Body of pancreas (tissue), 4 donors: ENCODE data around the gene KREMEN1. TPM values are rescaled to one million over a fixed set of nuclear protein-coding genes. Genes with fewer than 3 reads are reported as not detected.

Experiments
- ATAC-seq: fragments of 150-250 bp; one replicate; pipeline ENCODE4 v1.9.1; 2016
- DNase-seq, 4 donors: peaks; one replicate each; pipeline ENCODE4 v3.0.0-alpha.2; 2019
- H3K27ac ChIP-seq, 4 donors: fragments of 200-600 bp; sonication (generic); 1 replicate in 3 of 4; 2 replicates in 1 of 4; pipeline versions ENCODE4 v1.5.1 to v1.6.1; 2016 to 2019; ENCODE audit warnings: mild to moderate bottlenecking in 1 of 4, mixed read lengths in 1 of 4, moderate library complexity in 1 of 4
- H3K27me3 ChIP-seq, 2 donors: fragments of 200-600 bp; sonication (generic); one replicate each; pipeline ENCODE4 v1.6.0; 2016; ENCODE audit warnings: mild to moderate bottlenecking in 1 of 2
- H3K36me3 ChIP-seq, 2 donors: fragments of 200-600 bp; sonication (generic); replicated peaks in 1 of 2; 2 replicates each; pipeline ENCODE4 v1.5.1; 2016; ENCODE audit warnings: low read depth in 2 of 2; ENCODE audit not compliant: insufficient read depth in 1 of 2
- H3K4me1 ChIP-seq: fragments of 200-600 bp; sonication (generic); one replicate; pipeline ENCODE4 v1.6.0; 2016
- H3K4me3 ChIP-seq, 2 donors: fragments of 200-600 bp; sonication (generic); 1 replicate in 1 of 2; 2 replicates in 1 of 2; pipeline ENCODE4 v1.5.1; 2016 to 2019
- H3K9me3 ChIP-seq, 3 donors: fragments of 200-600 bp; sonication (generic); 1 replicate in 2 of 3; 2 replicates in 1 of 3; pipeline ENCODE4 v1.5.1; 2016
- POLR2A ChIP-seq, 3 donors: fragments of 450-650 bp; IDR thresholded peaks; one replicate each; pipeline ENCODE4 v1.6.1; 2016; ENCODE audit warnings: antibody characterized with exemption in 3 of 3, mild to moderate bottlenecking in 2 of 3
- WGBS, 2 donors: methylation state at CpG; one replicate each; pipeline ENCODE4 v1.1.5; 2017; 5-methylcytosine and 5-hydroxymethylcytosine counted together
- intact Hi-C: fragments of 100-400 bp; cut with DNase I; formaldehyde crosslinking; loops from one replicate; pipeline ENCODE4 v1.15.1; 2023
- total RNA-seq, 2 donors: library from RNA; depleted of rRNA; stranded (reverse); fragments of >200 nt; gene quantifications; one replicate each; pipeline ENCODE4 v1.1.0, GENCODE V29; 2016
- TF ChIP-seq, protein P1 (sequence below), 7 experiments: fragments of 450-650 bp in 4 of 7; fragments of 200-600 bp in 3 of 7; sonication (generic) in 3 of 7; IDR thresholded peaks; one replicate each; pipeline ENCODE4 v1.5.1; 2016 to 2019; ENCODE audit warnings: antibody characterized with exemption in 7 of 7

KREMEN1 gene
- total RNA-seq, 2 donors from 2014 or later = 6.6 to 7.3 TPM

DNA sequence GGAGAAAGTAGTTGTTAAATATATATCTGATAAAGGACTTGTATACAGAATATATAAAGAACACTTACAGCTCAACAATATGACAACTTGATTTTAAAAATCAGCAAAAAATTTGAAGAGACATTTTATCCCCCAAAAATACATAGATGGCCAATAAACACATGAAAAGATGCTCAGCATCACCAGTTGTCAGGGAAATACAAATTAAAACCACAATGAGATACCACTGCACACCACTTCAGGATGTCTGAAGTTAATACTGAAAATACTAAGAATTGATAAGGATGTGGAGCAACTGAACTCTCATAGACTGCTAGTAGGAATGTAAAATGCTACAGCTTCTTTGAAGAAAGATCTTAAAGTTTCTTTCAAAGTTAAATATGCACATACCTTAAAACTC lies 49.2 kb downstream of the KREMEN1 start:
- Histone ChIP-seq H3K27ac (no peak overlapping the region), H3K27me3 (no peaks in the 10 kb centered on the region), H3K36me3 (no peaks in the 10 kb centered on the region), H3K4me3 (no peak overlapping the region), H3K4me1 (peaks cover 6% of the 10 kb centered on the region), H3K9me3 (no peaks in the 10 kb centered on the region)
- no peak for TF ChIP-seq POLR2A (IDR thresholded peaks at IDR 0.05)
- TF ChIP-seq, protein P1, sequence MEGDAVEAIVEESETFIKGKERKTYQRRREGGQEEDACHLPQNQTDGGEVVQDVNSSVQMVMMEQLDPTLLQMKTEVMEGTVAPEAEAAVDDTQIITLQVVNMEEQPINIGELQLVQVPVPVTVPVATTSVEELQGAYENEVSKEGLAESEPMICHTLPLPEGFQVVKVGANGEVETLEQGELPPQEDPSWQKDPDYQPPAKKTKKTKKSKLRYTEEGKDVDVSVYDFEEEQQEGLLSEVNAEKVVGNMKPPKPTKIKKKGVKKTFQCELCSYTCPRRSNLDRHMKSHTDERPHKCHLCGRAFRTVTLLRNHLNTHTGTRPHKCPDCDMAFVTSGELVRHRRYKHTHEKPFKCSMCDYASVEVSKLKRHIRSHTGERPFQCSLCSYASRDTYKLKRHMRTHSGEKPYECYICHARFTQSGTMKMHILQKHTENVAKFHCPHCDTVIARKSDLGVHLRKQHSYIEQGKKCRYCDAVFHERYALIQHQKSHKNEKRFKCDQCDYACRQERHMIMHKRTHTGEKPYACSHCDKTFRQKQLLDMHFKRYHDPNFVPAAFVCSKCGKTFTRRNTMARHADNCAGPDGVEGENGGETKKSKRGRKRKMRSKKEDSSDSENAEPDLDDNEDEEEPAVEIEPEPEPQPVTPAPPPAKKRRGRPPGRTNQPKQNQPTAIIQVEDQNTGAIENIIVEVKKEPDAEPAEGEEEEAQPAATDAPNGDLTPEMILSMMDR (IDR thresholded peaks at IDR 0.05) = no peak
- intact Hi-C loops = no loop called here
- ATAC-seq (no peak), DNase-seq (no peak)

DNA sequence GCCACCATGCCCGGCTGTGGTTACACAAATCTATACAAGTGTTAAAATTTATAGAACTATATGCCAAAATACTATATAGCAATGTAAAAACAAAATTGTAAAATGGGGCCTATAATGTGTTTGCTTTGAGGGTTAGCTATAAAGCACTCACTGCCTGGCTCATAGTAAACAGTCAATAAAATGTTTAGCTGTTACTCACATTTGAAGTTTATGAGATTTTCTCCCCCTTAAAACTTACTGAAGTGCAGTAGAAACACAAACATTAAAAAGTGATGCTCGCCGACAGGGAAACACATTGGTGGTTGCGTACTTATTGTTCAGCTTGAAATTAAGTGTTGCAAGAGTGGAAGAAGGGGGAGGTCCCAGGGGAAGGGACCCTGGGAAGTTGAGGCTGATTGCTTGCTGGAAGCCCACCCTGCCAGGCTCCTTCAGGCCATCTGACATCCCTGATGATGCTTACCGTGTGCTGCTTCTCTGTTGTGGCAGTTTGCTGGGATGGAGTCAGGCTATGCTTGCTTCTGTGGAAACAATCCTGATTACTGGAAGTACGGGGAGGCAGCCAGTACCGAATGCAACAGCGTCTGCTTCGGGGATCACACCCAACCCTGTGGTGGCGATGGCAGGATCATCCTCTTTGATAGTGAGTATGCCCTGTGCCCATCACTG lies 52.1 kb downstream of the KREMEN1 start:
- DNase-seq (no peak), ATAC-seq (no peak)
- Histone ChIP-seq H3K4me3 (no peak overlapping the region), H3K36me3 (no peaks in the 10 kb centered on the region), H3K27me3 (no peaks in the 10 kb centered on the region), H3K4me1 (peaks cover 8% of the 10 kb centered on the region), H3K27ac (no peak overlapping the region), H3K9me3 (no peaks in the 10 kb centered on the region)
- intact Hi-C loops = no loop called here
- WGBS, 2 donors = 82 to 90% methylated on average over 4 to 10 of the region's 10 CpGs
- TF ChIP-seq POLR2A (IDR thresholded peaks at IDR 0.05) = no peak
- TF ChIP-seq, protein P1 (IDR thresholded peaks at IDR 0.05) = no peak

DNA sequence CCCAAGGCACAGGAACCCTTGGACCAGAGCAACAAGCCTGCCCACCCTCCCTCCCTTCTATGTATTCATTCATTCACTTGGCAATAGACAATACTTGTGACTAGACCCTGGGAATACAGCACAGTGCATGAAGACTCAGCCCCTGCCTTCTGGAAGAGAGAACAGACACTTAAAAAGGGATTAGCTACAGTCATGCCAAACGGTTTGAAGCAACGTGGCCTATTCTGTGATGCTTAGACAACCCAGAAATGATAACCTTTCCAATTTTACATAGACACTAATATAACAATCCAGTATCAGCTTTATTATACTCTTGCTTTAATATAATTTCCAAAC lies 52.6 kb downstream of the KREMEN1 start:
- peaks cover 8% of the 10 kb centered on the region for H3K4me1 ChIP-seq
- TF ChIP-seq, protein P1 (IDR thresholded peaks at IDR 0.05) = no peak
- no peak for TF ChIP-seq POLR2A (IDR thresholded peaks at IDR 0.05)
- no peaks in the 10 kb centered on the region for H3K27me3 ChIP-seq
- WGBS, 2 donors = 68 to 77% methylated on average over 2 of the region's 2 CpGs
- H3K36me3 ChIP-seq = no peaks in the 10 kb centered on the region
- intact Hi-C loops = no loop called here
- no peak overlapping the region for H3K4me3 ChIP-seq
- DNase-seq (no peak), ATAC-seq (no peak)
- H3K27ac ChIP-seq = no peak overlapping the region
- H3K9me3 ChIP-seq = no peaks in the 10 kb centered on the region

DNA sequence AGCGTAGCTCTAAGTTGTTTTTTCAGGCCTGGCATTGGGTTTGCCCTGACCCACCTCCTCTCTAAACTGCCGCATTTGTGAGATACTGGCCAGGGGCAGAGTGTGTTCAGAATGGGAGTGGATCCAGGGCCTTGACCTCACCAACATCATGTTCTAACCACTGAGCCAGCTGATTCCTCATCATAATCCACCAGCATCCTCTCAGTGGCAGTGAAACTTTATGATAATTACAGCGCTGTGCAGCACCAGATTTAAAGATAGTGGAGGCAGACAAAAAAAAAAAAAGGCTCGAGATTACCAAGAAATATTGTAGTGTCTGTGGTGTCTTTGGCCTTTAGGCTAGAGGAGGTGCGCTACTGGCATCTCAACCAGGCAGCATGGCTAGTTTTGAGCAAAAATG lies 53.0 kb downstream of the KREMEN1 start:
- ATAC-seq (no peak), DNase-seq (no peak)
- H3K27ac ChIP-seq = no peak overlapping the region
- H3K4me3 ChIP-seq = no peak overlapping the region
- no peaks in the 10 kb centered on the region for H3K9me3 ChIP-seq
- WGBS, 2 donors = 85 to 89% methylated on average over 5 of the region's 5 CpGs
- no peaks in the 10 kb centered on the region for H3K36me3 ChIP-seq
- TF ChIP-seq, protein P1 (IDR thresholded peaks at IDR 0.05) = no peak
- no peak for TF ChIP-seq POLR2A (IDR thresholded peaks at IDR 0.05)
- intact Hi-C loops = no loop called here
- H3K27me3 ChIP-seq = no peaks in the 10 kb centered on the region
- peaks cover 8% of the 10 kb centered on the region for H3K4me1 ChIP-seq

DNA sequence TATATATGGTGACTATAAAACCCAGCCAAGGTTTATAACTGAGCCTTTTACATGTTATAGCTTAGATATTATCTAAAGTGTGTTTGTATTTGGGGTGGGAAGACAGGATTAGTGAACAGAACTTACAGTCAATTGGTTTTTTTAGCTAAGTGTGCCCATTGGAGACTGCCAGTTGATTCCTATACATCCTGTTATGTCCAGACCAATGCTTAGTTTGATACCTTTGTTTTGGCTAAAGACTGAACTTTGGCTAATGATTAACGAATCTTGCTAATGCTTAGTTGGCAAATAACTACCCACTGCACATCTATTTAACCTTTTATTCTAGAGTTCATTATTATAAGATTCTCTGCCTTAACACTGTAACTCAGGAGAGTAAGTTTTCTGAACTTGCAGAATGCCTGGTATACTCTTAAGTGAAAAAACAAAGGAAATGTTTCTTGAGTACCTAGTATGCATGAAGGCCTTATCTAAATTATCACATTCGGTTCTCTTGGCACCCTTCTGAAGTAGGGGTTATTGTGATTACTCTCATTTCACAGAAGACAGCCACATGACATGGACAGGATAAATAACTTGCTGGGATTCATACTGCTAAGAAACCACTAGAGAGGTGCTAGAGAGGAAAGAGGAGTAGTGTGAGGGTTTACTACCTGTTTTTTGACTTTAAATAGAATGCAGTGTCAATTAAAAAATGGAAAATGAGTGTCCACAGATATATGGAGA lies 54.0 kb downstream of the KREMEN1 start:
- WGBS, 2 donors = 10 to 21% methylated on average over 2 of the region's 2 CpGs

More for the DNA sequence above, 54.0 kb downstream of the KREMEN1 start:
- intact Hi-C loops = no loop called here
- no peak for DNase-seq
- Histone ChIP-seq H3K36me3 (no peaks in the 10 kb centered on the region), H3K27ac (no peak overlapping the region), H3K4me3 (no peak overlapping the region), H3K9me3 (no peaks in the 10 kb centered on the region), H3K4me1 (peaks cover 8% of the 10 kb centered on the region), H3K27me3 (no peaks in the 10 kb centered on the region)
- TF ChIP-seq POLR2A (IDR thresholded peaks at IDR 0.05) = no peak
- TF ChIP-seq, protein P1 (IDR thresholded peaks at IDR 0.05) = no peak
- ATAC-seq = no peak
